HuH-7 (cell line): ENCODE results near the gene PTPRF.
"Not testable (repeated sequence)": the region's sequence is repeated elsewhere in the genome, so short reads cannot be mapped to it uniquely, and the experiment has no call there.

Experiments
- DNase-seq: peaks from one replicate; pipeline ENCODE4 v3.0.0; 2011; ENCODE audit warnings: low spot score

PTPRF gene

DNA sequence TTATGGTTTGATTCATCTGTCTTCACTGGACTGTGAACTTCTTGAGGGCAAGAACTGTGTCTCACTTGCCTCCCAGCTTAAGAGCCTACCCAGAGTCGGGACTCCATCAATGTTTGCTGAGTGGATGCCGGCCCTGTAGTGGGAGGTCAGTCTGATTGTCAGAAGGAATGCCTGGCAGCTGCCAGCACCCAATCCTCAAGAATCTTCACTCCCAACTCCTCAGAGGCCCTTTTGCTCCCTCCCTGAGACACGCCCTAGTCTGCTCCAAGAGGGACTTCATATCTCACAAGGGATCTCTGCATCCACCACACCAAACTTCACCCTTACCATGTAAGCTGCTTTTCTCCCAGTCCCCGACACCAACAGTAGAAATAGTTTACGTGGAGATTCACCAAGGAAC is 104.0 kb downstream of the PTPRF start:
- DNase-seq = no peak

GRCh38 chr1:43636006-43636641 is 105.4 kb downstream of the PTPRF start:
- no peak for DNase-seq

DNA sequence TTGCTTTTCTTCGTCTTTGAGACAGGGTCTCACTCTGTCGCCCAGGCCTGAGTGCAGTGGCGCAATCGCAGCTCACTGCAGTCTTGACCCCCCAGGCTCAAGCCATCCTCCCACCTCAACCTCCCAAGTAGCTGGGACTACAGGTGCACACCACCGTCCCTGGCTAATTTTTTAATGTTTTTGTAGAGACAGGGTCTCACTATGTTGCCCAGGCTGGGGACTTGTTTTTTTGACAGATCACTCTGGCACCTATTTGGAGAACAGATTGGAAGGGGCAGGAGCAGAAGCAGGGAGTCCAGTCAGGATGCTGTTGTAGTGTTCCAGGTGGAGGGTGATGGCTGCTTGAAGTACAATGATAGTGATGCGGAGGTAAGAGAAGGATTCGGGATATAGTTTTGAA is 106.6 kb downstream of the PTPRF start:
- DNase-seq = no peak

GRCh38 chr1:43638381-43638780 is 107.7 kb downstream of the PTPRF start:
- DNase-seq = not testable (repeated sequence)

- no peak for DNase-seq
Observed at GRCh38 chr1:43639976-43640794, 109.5 kb downstream of the PTPRF start.

GRCh38 chr1:43644558-43644957 is 113.9 kb downstream of the PTPRF start:
- no peak for DNase-seq

DNA sequence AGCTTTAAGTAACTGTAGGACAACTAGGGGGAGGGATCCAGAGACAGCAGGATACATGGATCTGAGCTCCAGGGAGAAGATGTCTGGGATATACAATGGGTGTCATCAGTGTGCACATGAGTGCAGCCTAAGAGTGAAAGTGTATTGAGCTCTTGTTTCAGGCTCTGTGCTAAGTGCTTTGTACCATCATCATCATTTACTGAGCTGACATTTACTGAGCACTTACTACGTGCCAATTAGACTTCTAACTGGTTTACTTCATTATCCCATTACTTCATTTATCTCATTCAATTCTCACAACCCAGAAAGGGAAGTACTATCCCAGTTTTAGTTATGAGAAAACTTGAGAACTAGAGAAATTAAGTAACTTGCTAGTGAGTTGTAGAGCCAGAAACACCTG is 114.8 kb downstream of the PTPRF start:
- DNase-seq = no peak

DNA sequence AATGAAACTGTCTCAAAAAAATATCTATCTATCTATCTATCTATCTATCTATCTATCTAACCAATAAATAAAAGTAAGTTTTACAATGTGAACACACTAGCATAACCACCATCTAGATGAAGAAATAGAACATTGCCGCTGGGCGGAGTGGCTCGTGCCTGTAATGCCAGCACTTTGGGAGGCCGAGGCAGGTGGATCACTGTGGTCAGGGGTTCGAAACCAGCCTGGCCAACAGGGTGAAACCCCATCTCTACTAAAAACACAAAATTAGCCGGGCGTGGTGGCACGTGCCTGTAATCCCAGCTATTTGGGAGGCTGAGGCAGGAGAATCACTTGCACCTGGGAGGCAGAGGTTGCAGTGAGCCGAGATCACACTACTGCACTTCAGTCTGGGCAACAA is 116.6 kb downstream of the PTPRF start:
- not testable (repeated sequence) for DNase-seq

DNA sequence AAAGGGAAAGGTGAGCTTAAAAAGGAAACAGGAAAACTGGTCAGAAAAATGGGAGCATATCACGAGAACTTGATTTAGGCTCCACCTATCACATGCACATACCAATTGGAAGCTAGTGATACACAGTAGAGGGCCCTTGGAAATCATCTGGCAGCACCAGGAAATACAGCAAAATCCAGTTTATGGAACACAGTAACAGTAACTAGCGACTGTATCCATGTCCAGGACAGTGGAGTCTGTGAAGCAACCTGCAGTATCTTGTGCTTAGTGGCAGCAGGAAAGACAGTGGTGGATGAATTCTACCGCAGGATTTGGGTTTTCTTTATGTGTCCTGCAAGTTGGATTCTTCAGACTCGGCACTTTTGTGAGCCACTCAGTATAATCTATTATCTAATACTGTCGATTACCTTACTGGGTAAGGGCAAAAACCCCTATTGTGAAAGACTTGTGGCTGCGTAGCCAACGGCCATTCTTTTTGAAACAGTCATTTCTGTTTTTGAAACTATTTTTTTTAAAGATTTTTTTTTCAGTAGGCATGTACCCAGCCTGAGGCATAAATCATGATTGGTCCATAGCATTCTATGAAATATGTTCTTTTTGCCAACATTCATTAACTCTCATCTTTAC is 117.7 kb downstream of the PTPRF start:
- no peak for DNase-seq

GRCh38 chr1:43648876-43649477 is 118.3 kb downstream of the PTPRF start:
- DNase-seq = no peak

DNA sequence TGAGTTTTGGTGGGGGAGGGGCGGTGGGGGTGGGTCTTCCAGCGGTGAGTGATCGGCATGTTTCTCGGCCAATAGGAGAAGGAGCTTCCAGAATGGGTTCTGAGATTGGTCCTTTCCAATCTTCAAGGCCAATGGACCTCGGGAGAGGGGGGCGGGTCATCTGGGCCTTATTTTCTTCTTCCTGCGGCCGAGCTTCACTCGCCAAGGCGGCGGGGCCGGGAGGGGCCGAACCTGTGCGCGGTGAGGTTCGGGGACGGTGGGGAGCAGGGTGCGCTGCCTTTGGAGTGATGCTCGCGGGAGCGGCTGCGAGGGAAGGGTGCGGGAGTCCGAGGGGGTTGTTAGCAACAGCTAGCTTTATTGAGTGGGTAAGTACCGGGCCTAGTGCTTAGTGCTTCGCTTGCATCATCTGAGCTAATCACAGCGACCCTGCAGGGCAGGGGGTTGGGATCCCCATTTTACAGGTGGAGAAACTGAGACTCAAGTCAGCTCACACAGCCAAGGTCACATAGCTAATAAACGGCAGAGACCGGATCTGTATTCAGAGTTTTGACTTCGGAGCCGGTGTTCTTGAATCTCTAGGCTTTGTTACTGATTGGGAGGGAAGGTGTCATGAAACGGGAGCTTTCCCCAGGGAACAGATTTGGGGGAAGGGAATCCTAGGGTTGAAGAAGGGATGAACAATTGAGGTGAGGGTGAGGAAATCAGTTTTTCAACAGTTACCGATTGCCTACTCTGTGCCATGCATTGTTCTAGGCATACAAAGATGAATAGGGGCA is 119.8 kb downstream of the PTPRF start:
- peak; percentile 97 for DNase-seq

DNA sequence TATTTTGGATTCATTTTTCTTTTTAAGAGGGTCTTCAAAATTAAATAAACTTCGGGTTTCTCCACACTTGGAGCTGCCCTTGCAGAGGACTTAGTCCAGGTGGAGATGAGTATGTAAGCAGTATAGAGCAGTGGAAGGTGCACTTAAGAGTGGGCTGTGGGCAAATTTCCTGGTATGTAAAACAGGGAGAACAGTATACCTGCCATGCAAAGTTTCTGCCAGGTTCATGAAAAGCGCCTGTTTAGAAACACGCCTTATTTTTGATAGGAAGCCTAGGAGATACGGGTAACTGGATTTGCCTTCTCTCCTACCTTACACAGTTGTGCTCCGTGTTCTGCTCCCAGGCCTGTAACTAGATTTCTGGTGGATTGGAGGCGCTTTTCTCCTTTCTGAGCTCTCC is 120.5 kb downstream of the PTPRF start:
- DNase-seq = no peak

DNA sequence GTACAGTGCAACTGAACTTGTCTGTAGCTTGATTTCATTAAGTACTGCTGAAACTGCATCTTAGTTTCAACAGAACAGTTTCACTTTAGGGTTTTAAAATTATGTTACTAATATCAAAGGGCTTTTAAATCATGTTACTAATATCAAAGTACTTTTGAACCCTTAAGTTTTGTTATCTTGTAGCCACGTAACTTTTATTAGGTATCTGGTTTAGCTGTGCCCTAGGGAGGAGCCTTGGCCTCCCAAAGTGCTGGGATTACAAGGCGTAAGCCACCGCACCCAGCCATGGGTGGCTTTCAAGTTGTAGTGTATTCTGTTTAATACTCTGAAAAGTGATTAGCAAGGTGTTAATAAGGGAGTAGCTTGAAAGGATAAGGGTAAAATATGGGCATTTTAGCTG is 121.2 kb downstream of the PTPRF start:
- DNase-seq = no peak

DNA sequence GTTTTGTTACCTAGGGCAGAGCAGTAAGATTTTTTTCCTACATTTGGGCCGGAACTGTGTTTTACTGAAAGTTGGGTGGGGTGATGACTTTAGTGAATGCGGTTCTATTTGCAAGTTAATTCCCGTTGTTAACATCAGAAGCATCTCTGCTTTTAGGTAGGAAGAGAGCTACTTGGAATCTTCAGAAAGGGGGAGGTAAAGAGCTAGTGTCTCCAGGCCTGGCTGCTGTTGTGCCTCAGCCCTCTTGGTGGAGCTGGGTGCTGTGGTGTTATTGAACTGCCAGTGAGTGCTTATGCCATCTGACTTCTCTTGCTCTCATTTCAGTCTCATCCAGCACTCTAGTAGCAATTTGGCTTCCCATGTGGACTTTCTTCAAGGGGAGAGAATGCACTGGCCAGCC is 122.7 kb downstream of the PTPRF start:
- no peak for DNase-seq

GRCh38 chr1:43653893-43654292 is 123.2 kb downstream of the PTPRF start:
- no peak for DNase-seq

DNA sequence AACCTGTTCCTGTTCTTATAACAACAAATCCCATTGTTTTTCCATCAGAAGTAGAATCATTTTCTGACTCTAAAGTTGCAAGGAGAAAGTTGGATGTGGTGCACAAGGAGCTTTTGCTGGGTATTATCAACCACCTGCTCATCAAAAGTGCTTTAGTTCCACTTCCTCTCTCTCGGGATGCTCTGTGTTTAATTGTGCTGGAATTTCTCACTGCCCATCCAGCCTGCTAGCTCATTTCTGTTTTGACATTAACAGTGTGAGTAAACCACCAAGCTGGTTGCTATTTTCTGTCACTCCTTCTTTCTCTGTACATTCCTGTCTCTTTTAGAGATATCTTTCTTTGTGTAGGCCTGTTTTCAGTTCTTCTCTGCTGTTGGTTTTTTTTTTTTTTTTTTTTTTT is 125.3 kb downstream of the PTPRF start:
- no peak for DNase-seq

- DNase-seq = no peak
Observed at GRCh38 chr1:43659212-43660166, 128.8 kb downstream of the PTPRF start.

GRCh38 chr1:43660355-43660754 is 129.7 kb downstream of the PTPRF start:
- DNase-seq = no peak

DNA sequence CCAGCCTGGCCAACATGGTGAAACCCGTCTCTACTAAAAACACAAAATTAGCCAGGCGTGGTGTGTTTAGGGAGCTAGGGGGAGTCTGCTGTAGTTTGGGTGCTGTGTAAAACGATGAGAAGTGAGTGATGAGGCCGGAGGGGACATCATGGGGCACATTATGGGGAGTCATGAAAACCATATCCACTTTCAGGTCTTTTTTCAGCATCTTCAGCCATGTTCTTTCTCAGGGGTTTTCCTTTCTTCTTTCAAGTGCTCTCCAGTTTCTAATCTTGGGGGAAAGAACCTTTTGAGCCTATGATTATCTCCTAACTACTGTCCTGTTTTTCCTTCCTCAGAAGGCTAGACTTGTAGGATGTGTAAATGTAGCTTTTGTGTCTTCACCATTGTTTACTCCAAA is 133.7 kb downstream of the PTPRF start:
- DNase-seq = no peak

DNA sequence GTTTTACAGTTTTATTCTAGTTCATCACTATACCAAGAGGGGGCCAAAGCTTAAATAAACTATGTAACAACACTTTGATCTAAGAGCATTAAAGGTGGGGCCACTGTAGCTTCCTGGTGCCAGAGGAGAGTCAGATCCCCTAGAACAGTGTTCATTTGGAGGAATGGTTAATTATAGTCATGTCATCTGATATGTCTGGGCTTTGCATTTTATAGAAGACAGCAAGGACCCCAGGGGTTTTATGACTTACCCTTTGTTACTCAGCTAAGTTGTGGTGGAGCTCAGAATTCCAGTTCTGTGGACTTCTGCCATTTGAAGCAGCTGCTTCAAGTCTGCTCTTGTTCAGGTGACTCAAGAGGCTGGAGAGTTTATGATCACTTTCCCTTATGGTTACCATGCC is 135.9 kb downstream of the PTPRF start:
- DNase-seq = no peak

GRCh38 chr1:43668956-43669355 is 138.3 kb downstream of the PTPRF start:
- DNase-seq = no peak
